Hepatic stellate cell (primary cell): ENCODE measurements around the gene ZNF410.
"Not testable (repeated sequence)": the region's sequence is repeated elsewhere in the genome, so short reads cannot be mapped to it uniquely, and the experiment has no call there.

Source experiments
- DNase-seq: peaks from one replicate; pipeline ENCODE4 v3.0.0; 2011; ENCODE audit warnings: low spot score

Gene ZNF410

GRCh38 chr14:73884438-73885190 is 2.0 kb upstream of the ZNF410 start:
- no peak for DNase-seq

- no peak for DNase-seq
Observed at GRCh38 chr14:73887318-73887616, 608 bp downstream of the ZNF410 start.

GRCh38 chr14:73887694-73888459 is 1.2 kb downstream of the ZNF410 start:
- DNase-seq, result no peak

- no peak for DNase-seq
Observed at GRCh38 chr14:73888460-73888725, 1.7 kb downstream of the ZNF410 start.

GRCh38 chr14:73888971-73889370 is 2.3 kb downstream of the ZNF410 start:
- DNase-seq, result no peak

GRCh38 chr14:73889376-73889775 is 2.7 kb downstream of the ZNF410 start:
- no peak for DNase-seq

- not testable (repeated sequence) for DNase-seq
Observed at GRCh38 chr14:73894180-73894687, 7.6 kb downstream of the ZNF410 start.

GRCh38 chr14:73895939-73896338 is 9.3 kb downstream of the ZNF410 start:
- DNase-seq, result no peak

- DNase-seq, result peak; percentile 40
Observed at GRCh38 chr14:73896521-73896920, 9.9 kb downstream of the ZNF410 start.

GRCh38 chr14:73903028-73903427 is 16.4 kb downstream of the ZNF410 start:
- DNase-seq, result no peak

- DNase-seq, result no peak
Observed at GRCh38 chr14:73909681-73910080, 23.0 kb downstream of the ZNF410 start.

- DNase-seq, result no peak
Observed at GRCh38 chr14:73913256-73913655, 26.6 kb downstream of the ZNF410 start.

GRCh38 chr14:73916324-73916723 is 29.7 kb downstream of the ZNF410 start:
- DNase-seq, result no peak

- not testable (repeated sequence) for DNase-seq
Observed at GRCh38 chr14:73919457-73919856, 32.8 kb downstream of the ZNF410 start.

GRCh38 chr14:73924337-73924736 is 37.7 kb downstream of the ZNF410 start:
- DNase-seq, result no peak

- peak; percentile 34 for DNase-seq
Observed at GRCh38 chr14:73935666-73936065, 49.0 kb downstream of the ZNF410 start.

- no peak for DNase-seq
Observed at GRCh38 chr14:73936548-73936947, 49.9 kb downstream of the ZNF410 start.

- no peak for DNase-seq
Observed at GRCh38 chr14:73937012-73937411, 50.4 kb downstream of the ZNF410 start.

- no peak for DNase-seq
Observed at GRCh38 chr14:73942180-73942579, 55.5 kb downstream of the ZNF410 start.

- peak; percentile 75 for DNase-seq
Observed at GRCh38 chr14:73943083-73943482, 56.4 kb downstream of the ZNF410 start.

GRCh38 chr14:73944432-73945158 is 57.9 kb downstream of the ZNF410 start:
- no peak for DNase-seq

- DNase-seq, result no peak
Observed at GRCh38 chr14:73945159-73945670, 58.6 kb downstream of the ZNF410 start.
